SK-N-SH (cell line): ENCODE data around the gene CLCN3. TPM values are rescaled to one million over a fixed set of nuclear protein-coding genes. Genes with fewer than 3 reads are reported as not detected.

Experiments used
- CTCF ChIA-PET: fragments of 300-600, 350-600 bp; formaldehyde crosslinking; extraction: SDS; loops from one replicate; lab custom pipeline; 2021; lab: Yijun Ruan, JAX
- POLR2A ChIA-PET: fragments of 350-600 bp; sonication (Branson Sonifier 250); formaldehyde crosslinking; extraction: SDS; loops from one replicate; lab custom pipeline; 2020; ENCODE audit warnings: antibody characterized with exemption, inconsistent platforms; lab: Yijun Ruan, JAX
- DNase-seq: peaks from one replicate; pipeline ENCODE4 v3.0.0; 2012
- H2AFZ ChIP-seq: fragments of 200-600 bp; sonication (generic); 2 replicates; pipeline ENCODE4 v1.8.1; 2016; ENCODE audit warnings: antibody characterized with exemption, mild to moderate bottlenecking, low read depth
- H3F3A ChIP-seq: fragments of 200-600 bp; sonication (generic); replicated peaks from 2 replicates; pipeline ENCODE3; 2016; ENCODE audit warnings: antibody characterized with exemption, mild to moderate bottlenecking; ENCODE audit not compliant: insufficient read depth
- H3K27ac ChIP-seq, 2 experiments: fragments of 200-500 bp in 1 of 2; fragments of 200-600 bp in 1 of 2; sonication (Bioruptor generic) in 1 of 2; sonication (generic), shearing (Covaris generic) in 1 of 2; 2 replicates each; pipeline versions ENCODE4 v1.5.1 to v1.6.1; 2014 to 2016; ENCODE audit warnings: low read depth in 2 of 2, inconsistent platforms in 1 of 2, low read length in 1 of 2, mild to moderate bottlenecking in 1 of 2, mixed read lengths in 1 of 2
- H3K27me3 ChIP-seq: fragments of 200-600 bp; sonication (generic), shearing (Covaris generic); 2 replicates; pipeline ENCODE4 v1.6.1; 2016; ENCODE audit warnings: mixed run types; ENCODE audit not compliant: insufficient read depth
- H3K36me3 ChIP-seq, 2 experiments: fragments of 200-500 bp in 1 of 2; fragments of 200-600 bp in 1 of 2; sonication (Bioruptor generic) in 1 of 2; sonication (generic) in 1 of 2; replicated peaks in 1 of 2; 2 replicates each; pipeline versions ENCODE3 to v1.5.1; 2014 to 2016; ENCODE audit warnings: low read length in 1 of 2, mild to moderate bottlenecking in 1 of 2; ENCODE audit not compliant: insufficient read depth in 2 of 2, control insufficient read depth in 1 of 2
- H3K4me1 ChIP-seq, 2 experiments: fragments of 200-500 bp in 1 of 2; fragments of 200-600 bp in 1 of 2; sonication (Bioruptor generic) in 1 of 2; sonication (generic), shearing (Covaris generic) in 1 of 2; 2 replicates each; pipeline versions ENCODE4 v1.5.1 to v1.6.1; 2014 to 2016; ENCODE audit warnings: low read depth in 1 of 2, low read length in 1 of 2, mixed run types in 1 of 2; ENCODE audit not compliant: insufficient read depth in 2 of 2, control insufficient read depth in 1 of 2
- H3K4me2 ChIP-seq: fragments of 200-600 bp; sonication (generic), shearing (Covaris generic); 2 replicates; pipeline ENCODE4 v1.6.1; 2017; ENCODE audit warnings: mixed run types
- H3K4me3 ChIP-seq, 2 experiments: fragments of 200-500 bp in 1 of 2; fragments of 200-600 bp in 1 of 2; sonication (Bioruptor generic) in 1 of 2; sonication (generic), shearing (Covaris generic) in 1 of 2; 2 replicates each; pipeline versions ENCODE4 v1.5.1 to v1.8.1; 2014 to 2016; ENCODE audit warnings: low read depth in 2 of 2, inconsistent platforms in 1 of 2, low read length in 1 of 2, mild to moderate bottlenecking in 1 of 2, mixed read lengths in 1 of 2, moderate library complexity in 1 of 2
- H3K79me2 ChIP-seq: fragments of 200-600 bp; sonication (generic); 2 replicates; pipeline ENCODE4 v1.8.1; 2017; ENCODE audit warnings: mild to moderate bottlenecking; ENCODE audit not compliant: insufficient read depth
- H3K9ac ChIP-seq: fragments of 200-600 bp; sonication (generic); 2 replicates; pipeline ENCODE4 v1.6.1; 2017; ENCODE audit warnings: mixed run types
- H3K9me2 ChIP-seq: fragments of 200-600 bp; sonication (generic); 2 replicates; pipeline ENCODE4 v1.6.1; 2017; ENCODE audit warnings: mixed run types
- H3K9me3 ChIP-seq: fragments of 200-600 bp; sonication (generic); 2 replicates; pipeline ENCODE4 v1.6.1; 2017; ENCODE audit warnings: mixed run types, mild to moderate bottlenecking, moderate library complexity
- H4K20me1 ChIP-seq: fragments of 200-600 bp; sonication (generic); 2 replicates; pipeline ENCODE4 v1.6.1; 2017; ENCODE audit warnings: mild to moderate bottlenecking, mixed run types; ENCODE audit not compliant: insufficient read depth
- ELF1 ChIP-seq: IDR thresholded peaks from 2 replicates; pipeline ENCODE4 v1.4.0; 2012
- EP300 ChIP-seq, 2 experiments: IDR thresholded peaks; 2 replicates each; pipeline versions ENCODE4 v1.4.0 to v1.6.1; 2012; ENCODE audit warnings: borderline replicate concordance in 1 of 2, low read depth in 1 of 2, low read length in 1 of 2
- EZH2phosphoT487 ChIP-seq: fragments of 200-600 bp; sonication (generic); IDR thresholded peaks from 2 replicates; pipeline ENCODE4 v1.6.1; 2017; ENCODE audit warnings: low read depth, mixed run types, mild to moderate bottlenecking, antibody characterized with exemption, moderate library complexity, borderline replicate concordance
- FOSL2 ChIP-seq: IDR thresholded peaks from 2 replicates; pipeline ENCODE4 v1.4.0; 2012; ENCODE audit warnings: low read depth, mild to moderate bottlenecking, moderate library complexity, borderline replicate concordance
- FOXJ3 ChIP-seq: sonication (generic); formaldehyde crosslinking; IDR thresholded peaks from 2 replicates; pipeline ENCODE4 v1.5.1; 2020; ENCODE audit warnings: mild to moderate bottlenecking, missing genetic modification reagents
- FOXM1 ChIP-seq: IDR thresholded peaks from 2 replicates; pipeline ENCODE4 v1.4.0; 2012; ENCODE audit warnings: low read depth, mild to moderate bottlenecking
- GATA2 ChIP-seq: sonication (generic); formaldehyde crosslinking; IDR thresholded peaks from 2 replicates; pipeline ENCODE4 v1.5.0; 2020; ENCODE audit warnings: mild to moderate bottlenecking, missing genetic modification reagents
- JUND ChIP-seq: IDR thresholded peaks from 2 replicates; pipeline ENCODE4 v1.4.0; 2012
- MEF2A ChIP-seq: IDR thresholded peaks from 2 replicates; pipeline ENCODE4 v1.4.0; 2012; ENCODE audit warnings: low read depth, borderline replicate concordance
- NFIC ChIP-seq: IDR thresholded peaks from 2 replicates; pipeline ENCODE4 v1.4.0; 2012; ENCODE audit warnings: borderline replicate concordance
- NRF1 ChIP-seq: IDR thresholded peaks from 2 replicates; pipeline ENCODE4 v1.6.1; 2012; ENCODE audit warnings: low read depth, mild to moderate bottlenecking, low read length
- POLR2AphosphoS5 ChIP-seq: IDR thresholded peaks from 2 replicates; pipeline ENCODE4 v1.6.1; 2012; ENCODE audit warnings: low read depth, low read length
- RCOR1 ChIP-seq: fragments of 150-350 bp; IDR thresholded peaks from 2 replicates; pipeline ENCODE4 v1.6.1; 2017; ENCODE audit warnings: antibody characterized with exemption, low read length
- RFX5 ChIP-seq: IDR thresholded peaks from 2 replicates; pipeline ENCODE4 v1.6.1; 2012; ENCODE audit warnings: mild to moderate bottlenecking, improper control_type of control experiment, low read length
- RXRA ChIP-seq: IDR thresholded peaks from 2 replicates; pipeline ENCODE4 v1.4.0; 2012; ENCODE audit warnings: low read depth, mild to moderate bottlenecking, borderline replicate concordance
- SMC3 ChIP-seq: IDR thresholded peaks from 2 replicates; pipeline ENCODE4 v1.6.1; 2012; ENCODE audit warnings: low read depth, low read length, improper control_type of control experiment
- TCF12 ChIP-seq: IDR thresholded peaks from 2 replicates; pipeline ENCODE4 v1.4.0; 2012
- YY1 ChIP-seq: IDR thresholded peaks from 2 replicates; pipeline ENCODE4 v1.4.0; 2012; ENCODE audit warnings: low read depth, mild to moderate bottlenecking
- WGBS: methylation state at CpG from one replicate; pipeline ENCODE4 v1.1.6; 2017; ENCODE audit warnings: low lambda C conversion rate; 5-methylcytosine and 5-hydroxymethylcytosine counted together
- polyA plus RNA-seq, 3 experiments: library from polyadenylated mRNA; depleted of rRNA; stranded (reverse); fragments of >200 nt; gene quantifications; 2 replicates each; pipeline ENCODE4 v1.2.3, GENCODE V29; 2012
- TF ChIP-seq, protein P1 (sequence below): fragments of 150-350 bp; IDR thresholded peaks from 2 replicates; pipeline ENCODE4 v1.6.1; 2017; ENCODE audit warnings: antibody characterized with exemption, low read length, low read depth, borderline replicate concordance
- TF ChIP-seq, protein P2 (sequence below): IDR thresholded peaks from 2 replicates; pipeline ENCODE4 v1.4.0; 2012; ENCODE audit warnings: low read depth, borderline replicate concordance
- TF ChIP-seq, protein P3 (sequence below): fragments of 150-350 bp; IDR thresholded peaks from 2 replicates; pipeline ENCODE4 v1.6.1; 2016; ENCODE audit warnings: mild to moderate bottlenecking, low read depth, low read length
- TF ChIP-seq, protein P4 (sequence below): IDR thresholded peaks from 2 replicates; pipeline ENCODE4 v1.4.0; 2012; ENCODE audit warnings: low read depth
- TF ChIP-seq, protein P5 (sequence below): IDR thresholded peaks from 2 replicates; pipeline ENCODE4 v1.4.0; 2012; ENCODE audit warnings: low read depth, borderline replicate concordance

The CLCN3 gene
- polyA plus RNA-seq, 1 of the 3 experiments (the other 2 are of a cell fraction): 11.8 TPM

DNA sequence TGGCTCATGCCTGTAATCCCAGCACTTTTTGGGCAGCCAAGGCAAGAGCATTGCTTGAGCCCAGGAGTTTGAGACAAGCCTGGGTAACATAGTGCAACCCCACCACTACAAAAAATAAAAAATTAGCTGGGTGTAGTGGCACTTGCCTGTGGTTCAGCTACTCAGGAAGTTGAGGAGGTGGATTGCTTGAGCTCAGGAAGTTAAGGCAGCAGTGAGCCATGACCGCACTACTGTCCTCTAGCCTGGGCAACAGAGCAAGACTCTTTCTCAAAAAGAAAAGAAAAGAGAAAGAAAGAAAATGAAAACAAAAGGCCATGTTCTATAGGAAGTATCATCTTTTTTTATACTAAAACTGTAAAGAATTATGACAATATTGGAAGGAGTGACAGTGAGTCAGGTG, 46.5 kb upstream of the CLCN3 start:
- Histone ChIP-seq H3K9me2 (no peaks in the 10 kb centered on the region), H3K36me3 (peaks cover 22 to 31% of the 10 kb centered on the region in 2 experiments), H3K9ac (no peak overlapping the region), H3K4me1 (no peaks in the 10 kb centered on the region), H3F3A (peaks cover under 1% of the 10 kb centered on the region), H3K9me3 (no peaks in the 10 kb centered on the region), H2AFZ (no peak overlapping the region), H3K79me2 (no peaks in the 10 kb centered on the region), H3K4me3 (no peak overlapping the region), H3K4me2 (no peak overlapping the region), H4K20me1 (no peaks in the 10 kb centered on the region), H3K27me3 (no peaks in the 10 kb centered on the region), H3K27ac (no peak overlapping the region)
- ChIA-PET POLR2A (no interaction called here), CTCF (interaction anchor here (4.2 kb wide), 1 partner anchor 8 kb away, joined by 24 read pairs; no protein-coding TSS in a partner anchor)
- no peak for DNase-seq
- TF ChIP-seq GATA2 (CRISPR knock-in tag) (no peak), JUND (no peak), FOXM1 (no peak), FOXJ3 (CRISPR knock-in tag) (no peak), EP300 (IDR thresholded peaks at IDR 0.05; ENCODE audit: borderline replicate concordance in 1 of 2, low read depth in 1 of 2, low read length in 1 of 2) (no peak), TCF12 (no peak), SMC3 (no peak), FOSL2 (no peak), NRF1 (no peak), POLR2AphosphoS5 (no peak), ELF1 (no peak)
- TF ChIP-seq, protein P1, sequence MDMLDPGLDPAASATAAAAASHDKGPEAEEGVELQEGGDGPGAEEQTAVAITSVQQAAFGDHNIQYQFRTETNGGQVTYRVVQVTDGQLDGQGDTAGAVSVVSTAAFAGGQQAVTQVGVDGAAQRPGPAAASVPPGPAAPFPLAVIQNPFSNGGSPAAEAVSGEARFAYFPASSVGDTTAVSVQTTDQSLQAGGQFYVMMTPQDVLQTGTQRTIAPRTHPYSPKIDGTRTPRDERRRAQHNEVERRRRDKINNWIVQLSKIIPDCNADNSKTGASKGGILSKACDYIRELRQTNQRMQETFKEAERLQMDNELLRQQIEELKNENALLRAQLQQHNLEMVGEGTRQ: no peak
- WGBS: 100% methylated on average over 1 of the region's 1 CpG

DNA sequence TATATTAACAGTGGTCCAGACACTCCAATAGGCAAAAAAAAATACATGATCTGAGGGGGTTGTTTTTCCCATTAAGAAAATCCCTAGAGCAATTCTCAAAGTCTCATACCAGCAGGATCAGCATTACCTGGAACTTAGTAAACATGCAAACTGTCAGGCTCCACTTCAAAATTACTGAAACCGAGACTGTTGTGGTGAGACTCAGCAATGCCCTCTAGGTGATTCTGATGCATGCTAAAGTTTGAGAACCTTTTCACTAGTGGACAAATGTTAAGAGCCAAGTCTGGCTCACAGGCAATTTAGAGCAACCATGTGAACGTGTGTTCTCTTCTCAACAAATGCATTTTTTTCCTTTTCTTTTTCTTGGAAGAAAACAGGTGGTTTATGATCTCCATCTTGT, 38.2 kb upstream of the CLCN3 start:
- no peak for DNase-seq
- Histone ChIP-seq H3K27ac (no peak overlapping the region), H3F3A (no peaks in the 10 kb centered on the region), H3K9ac (no peak overlapping the region), H3K79me2 (no peaks in the 10 kb centered on the region), H3K4me1 (no peaks in the 10 kb centered on the region), H3K9me3 (no peaks in the 10 kb centered on the region), H4K20me1 (no peaks in the 10 kb centered on the region), H3K9me2 (no peaks in the 10 kb centered on the region), H3K36me3 (peaks cover 33 to 37% of the 10 kb centered on the region in 2 experiments), H2AFZ (no peak overlapping the region), H3K4me3 (no peak overlapping the region), H3K27me3 (no peaks in the 10 kb centered on the region), H3K4me2 (no peak overlapping the region)
- POLR2A ChIA-PET: no interaction called here
- CTCF ChIA-PET: no interaction called here
- WGBS: 92% methylated on average over 2 of the region's 2 CpGs
- no peak for TF ChIP-seq POLR2AphosphoS5
- no peak for TF ChIP-seq RCOR1
- TF ChIP-seq, protein P2, sequence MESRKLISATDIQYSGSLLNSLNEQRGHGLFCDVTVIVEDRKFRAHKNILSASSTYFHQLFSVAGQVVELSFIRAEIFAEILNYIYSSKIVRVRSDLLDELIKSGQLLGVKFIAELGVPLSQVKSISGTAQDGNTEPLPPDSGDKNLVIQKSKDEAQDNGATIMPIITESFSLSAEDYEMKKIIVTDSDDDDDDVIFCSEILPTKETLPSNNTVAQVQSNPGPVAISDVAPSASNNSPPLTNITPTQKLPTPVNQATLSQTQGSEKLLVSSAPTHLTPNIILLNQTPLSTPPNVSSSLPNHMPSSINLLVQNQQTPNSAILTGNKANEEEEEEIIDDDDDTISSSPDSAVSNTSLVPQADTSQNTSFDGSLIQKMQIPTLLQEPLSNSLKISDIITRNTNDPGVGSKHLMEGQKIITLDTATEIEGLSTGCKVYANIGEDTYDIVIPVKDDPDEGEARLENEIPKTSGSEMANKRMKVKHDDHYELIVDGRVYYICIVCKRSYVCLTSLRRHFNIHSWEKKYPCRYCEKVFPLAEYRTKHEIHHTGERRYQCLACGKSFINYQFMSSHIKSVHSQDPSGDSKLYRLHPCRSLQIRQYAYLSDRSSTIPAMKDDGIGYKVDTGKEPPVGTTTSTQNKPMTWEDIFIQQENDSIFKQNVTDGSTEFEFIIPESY: no peak
- TF ChIP-seq, protein P3, sequence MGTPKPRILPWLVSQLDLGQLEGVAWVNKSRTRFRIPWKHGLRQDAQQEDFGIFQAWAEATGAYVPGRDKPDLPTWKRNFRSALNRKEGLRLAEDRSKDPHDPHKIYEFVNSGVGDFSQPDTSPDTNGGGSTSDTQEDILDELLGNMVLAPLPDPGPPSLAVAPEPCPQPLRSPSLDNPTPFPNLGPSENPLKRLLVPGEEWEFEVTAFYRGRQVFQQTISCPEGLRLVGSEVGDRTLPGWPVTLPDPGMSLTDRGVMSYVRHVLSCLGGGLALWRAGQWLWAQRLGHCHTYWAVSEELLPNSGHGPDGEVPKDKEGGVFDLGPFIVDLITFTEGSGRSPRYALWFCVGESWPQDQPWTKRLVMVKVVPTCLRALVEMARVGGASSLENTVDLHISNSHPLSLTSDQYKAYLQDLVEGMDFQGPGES: no peak
- TF ChIP-seq YY1: no peak
- TF ChIP-seq EZH2phosphoT487: no peak
- TF ChIP-seq, protein P4, sequence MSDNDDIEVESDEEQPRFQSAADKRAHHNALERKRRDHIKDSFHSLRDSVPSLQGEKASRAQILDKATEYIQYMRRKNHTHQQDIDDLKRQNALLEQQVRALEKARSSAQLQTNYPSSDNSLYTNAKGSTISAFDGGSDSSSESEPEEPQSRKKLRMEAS: no peak
- no peak for TF ChIP-seq EP300 (IDR thresholded peaks at IDR 0.05; ENCODE audit: borderline replicate concordance in 1 of 2, low read depth in 1 of 2, low read length in 1 of 2)
- TF ChIP-seq RXRA: no peak
- no peak for TF ChIP-seq MEF2A
- TF ChIP-seq, protein P5, sequence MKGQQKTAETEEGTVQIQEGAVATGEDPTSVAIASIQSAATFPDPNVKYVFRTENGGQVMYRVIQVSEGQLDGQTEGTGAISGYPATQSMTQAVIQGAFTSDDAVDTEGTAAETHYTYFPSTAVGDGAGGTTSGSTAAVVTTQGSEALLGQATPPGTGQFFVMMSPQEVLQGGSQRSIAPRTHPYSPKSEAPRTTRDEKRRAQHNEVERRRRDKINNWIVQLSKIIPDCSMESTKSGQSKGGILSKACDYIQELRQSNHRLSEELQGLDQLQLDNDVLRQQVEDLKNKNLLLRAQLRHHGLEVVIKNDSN: no peak
- no peak for TF ChIP-seq FOSL2
- TF ChIP-seq RFX5: no peak
- TF ChIP-seq NRF1: no peak
- TF ChIP-seq NFIC: no peak
- no peak for TF ChIP-seq TCF12
